ENCODE data around the gene USH1G.
"Not testable (repeated sequence)": the region's sequence is repeated elsewhere in the genome, so short reads cannot be mapped to it uniquely, and the experiment has no call there.

The USH1G gene

DNA sequence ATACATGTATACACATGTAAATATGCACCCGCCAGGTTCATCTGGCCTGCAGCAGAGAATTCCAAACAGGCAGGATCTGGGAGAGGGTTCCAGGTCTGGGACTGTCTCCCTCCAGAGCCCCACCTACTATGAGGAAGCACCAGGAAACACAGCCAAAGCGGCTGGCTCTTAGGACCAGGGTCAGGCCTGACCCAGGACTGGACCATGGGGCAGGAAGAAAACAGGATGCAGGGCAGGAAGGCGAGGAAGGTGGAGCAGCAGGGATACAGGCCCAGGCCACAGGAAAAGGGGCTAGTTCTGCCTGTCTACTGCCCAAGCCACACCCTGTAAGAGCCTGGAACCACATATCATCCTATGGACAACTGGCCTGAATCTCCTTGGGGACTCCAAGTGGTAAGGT, 47.3 kb upstream of the USH1G start:
- no peak for DNase-seq (ENCODE audit: extremely low spot score)
- ChIA-PET CTCF (interaction anchor here (1.2 to 4.9 kb wide), 2 partner anchors 9 to 12 kb away, joined by 4 to 40 read pairs; no protein-coding TSS in a partner anchor), POLR2A (interaction anchor here (0.9 to 4.9 kb wide), 5 partner anchors 8 to 97 kb away, joined by 3 to 60 read pairs (median 15); partner anchors contain the start of genes CDR2L, FDXR and MRPL58)
- TF ChIP-seq NFRKB (IDR thresholded peaks at IDR 0.05) = no peak
- no peak for TF ChIP-seq ARNT (IDR thresholded peaks at IDR 0.05)

- DNase-seq (ENCODE audit: extremely low spot score) = not testable (repeated sequence)
Observed at GRCh38 chr17:74969501-74969900, 46.4 kb upstream of the USH1G start.

GRCh38 chr17:74968361-74968780, 45.3 kb upstream of the USH1G start:
- TF ChIP-seq SP1 (IDR thresholded peaks at IDR 0.05) (no peak), NFRKB (IDR thresholded peaks at IDR 0.05) (no peak), ZNF384 (IDR thresholded peaks at IDR 0.05) (no peak), FOXA1 (IDR thresholded peaks at IDR 0.05) (no peak), FOXM1 (IDR thresholded peaks at IDR 0.05; ENCODE audit: borderline replicate concordance) (no peak), SUZ12 (IDR thresholded peaks at IDR 0.05) (no peak), CTBP1 (IDR thresholded peaks at IDR 0.05; ENCODE audit: borderline replicate concordance) (no peak), TARDBP (IDR thresholded peaks at IDR 0.05) (no peak), L3MBTL2 (conservative IDR thresholded peaks at IDR 0.05) (no peak), LEF1 (IDR thresholded peaks at IDR 0.05; ENCODE audit: borderline replicate concordance) (no peak), FOXK2 (IDR thresholded peaks at IDR 0.05) (no peak), BHLHE40 (IDR thresholded peaks at IDR 0.05; ENCODE audit: borderline replicate concordance) (no peak), ARNT (IDR thresholded peaks at IDR 0.05) (no peak), ELF4 (IDR thresholded peaks at IDR 0.05) (no peak), HDGF (IDR thresholded peaks at IDR 0.05; ENCODE audit: borderline replicate concordance) (no peak)
- TF ChIP-seq, protein P1, sequence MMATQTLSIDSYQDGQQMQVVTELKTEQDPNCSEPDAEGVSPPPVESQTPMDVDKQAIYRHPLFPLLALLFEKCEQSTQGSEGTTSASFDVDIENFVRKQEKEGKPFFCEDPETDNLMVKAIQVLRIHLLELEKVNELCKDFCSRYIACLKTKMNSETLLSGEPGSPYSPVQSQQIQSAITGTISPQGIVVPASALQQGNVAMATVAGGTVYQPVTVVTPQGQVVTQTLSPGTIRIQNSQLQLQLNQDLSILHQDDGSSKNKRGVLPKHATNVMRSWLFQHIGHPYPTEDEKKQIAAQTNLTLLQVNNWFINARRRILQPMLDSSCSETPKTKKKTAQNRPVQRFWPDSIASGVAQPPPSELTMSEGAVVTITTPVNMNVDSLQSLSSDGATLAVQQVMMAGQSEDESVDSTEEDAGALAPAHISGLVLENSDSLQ (IDR thresholded peaks at IDR 0.05) = no peak
- POLR2A ChIA-PET = interaction anchor here (1.2 to 2.9 kb wide), 3 partner anchors 14 to 44 kb away, joined by 4 to 10 read pairs (median 9); partner anchors contain the start of genes CDR2L and MRPL58
- DNase-seq (ENCODE audit: extremely low spot score) = no peak
- CTCF ChIA-PET = interaction anchor here (1.0 kb wide), 1 partner anchor 10 kb away, joined by 4 read pairs; no protein-coding TSS in a partner anchor

More at GRCh38 chr17:74969501-74969900, 46.4 kb upstream of the USH1G start:
- POLR2A ChIA-PET = interaction anchor here (2.8 to 2.9 kb wide), 2 partner anchors 18 to 43 kb away, joined by 9 to 10 read pairs; partner anchors contain the start of genes CDR2L and MRPL58
- CTCF ChIA-PET = not testable (repeated sequence)

GRCh38 chr17:74964988-74965622, 42.0 kb upstream of the USH1G start:
- TF ChIP-seq FOXM1 (IDR thresholded peaks at IDR 0.05; ENCODE audit: borderline replicate concordance) (no peak), HDGF (IDR thresholded peaks at IDR 0.05; ENCODE audit: borderline replicate concordance) (no peak), SP1 (IDR thresholded peaks at IDR 0.05) (no peak), FOXK2 (IDR thresholded peaks at IDR 0.05) (no peak), ARNT (IDR thresholded peaks at IDR 0.05) (no peak), L3MBTL2 (conservative IDR thresholded peaks at IDR 0.05) (no peak), TARDBP (IDR thresholded peaks at IDR 0.05) (no peak), BHLHE40 (IDR thresholded peaks at IDR 0.05; ENCODE audit: borderline replicate concordance) (no peak), CTBP1 (IDR thresholded peaks at IDR 0.05; ENCODE audit: borderline replicate concordance) (no peak), SUZ12 (IDR thresholded peaks at IDR 0.05) (no peak)
- TF ChIP-seq, protein P1 (IDR thresholded peaks at IDR 0.05) = no peak
- CTCF ChIA-PET = no interaction called here

DNA sequence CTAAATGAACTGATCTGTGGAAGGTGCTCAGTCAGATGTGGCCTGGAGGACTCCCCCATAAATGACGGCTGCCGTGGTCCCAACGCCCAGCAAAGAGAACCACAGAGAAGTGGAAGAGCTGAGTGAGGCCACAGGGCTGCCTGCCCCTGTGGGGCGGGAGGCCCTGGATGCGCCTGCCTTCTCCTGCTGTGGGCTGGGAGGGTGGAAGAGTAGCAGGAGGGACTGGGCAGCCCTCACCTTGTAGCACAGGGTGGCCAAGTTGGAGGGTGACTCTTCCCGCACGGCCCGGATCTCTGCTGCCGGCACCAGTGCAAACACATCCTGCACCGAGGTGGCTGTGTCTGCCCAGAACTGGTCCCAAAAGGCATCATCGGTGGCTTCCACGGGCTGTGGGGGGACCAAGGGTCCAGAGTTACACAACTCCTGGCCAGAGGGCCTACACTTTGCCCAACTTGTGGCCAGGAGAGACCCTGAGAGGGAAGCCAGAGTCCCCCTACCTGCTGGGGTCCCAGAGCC, 41.2 kb upstream of the USH1G start:
- ChIA-PET POLR2A (interaction anchor here (1.1 to 1.5 kb wide), 3 partner anchors 24 to 71 kb away, joined by 3 to 8 read pairs (median 7); partner anchors contain the start of genes CDR2L and MRPL58), CTCF (interaction anchor here (0.6 to 1.5 kb wide), 4 partner anchors 10 to 95 kb away, joined by 3 to 4 read pairs (median 4); no protein-coding TSS in a partner anchor)
- DNase-seq (ENCODE audit: extremely low spot score) = no peak
- TF ChIP-seq TARDBP (IDR thresholded peaks at IDR 0.05) = no peak
- TF ChIP-seq FOXK2 (IDR thresholded peaks at IDR 0.05) = no peak
- TF ChIP-seq ELF4 (IDR thresholded peaks at IDR 0.05) = no peak

More at GRCh38 chr17:74964988-74965622, 42.0 kb upstream of the USH1G start:
- DNase-seq (ENCODE audit: extremely low spot score) = no peak
- POLR2A ChIA-PET = interaction anchor here (1.5 kb wide), 1 partner anchor 47 kb away, joined by 7 read pairs; the partner anchor contains the start of gene MRPL58

DNA sequence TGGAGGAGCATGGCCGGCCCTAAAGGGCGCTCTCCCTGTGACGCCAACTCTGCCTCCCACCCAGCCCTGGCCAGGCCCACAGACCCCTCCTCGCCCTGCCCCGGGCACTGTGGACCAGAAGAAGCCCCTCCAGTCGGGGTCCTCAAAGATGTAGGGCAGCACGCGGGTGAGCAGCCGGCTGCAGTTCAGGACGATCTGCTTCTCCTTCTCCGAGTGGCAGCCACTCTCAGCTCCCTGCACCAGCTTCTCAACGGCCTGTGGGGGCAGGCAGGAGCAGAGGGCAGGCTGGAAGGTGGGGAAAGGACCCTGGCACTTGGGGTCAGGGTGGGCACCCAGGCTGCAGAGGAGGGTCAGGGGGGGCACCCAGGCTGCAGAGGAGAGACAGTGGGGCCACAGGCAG, 40.6 kb upstream of the USH1G start:
- TF ChIP-seq SP1 (IDR thresholded peaks at IDR 0.05) = no peak
- TF ChIP-seq FOXA1 (IDR thresholded peaks at IDR 0.05) = no peak
- no peak for TF ChIP-seq CTBP1 (IDR thresholded peaks at IDR 0.05; ENCODE audit: borderline replicate concordance)
- no peak for TF ChIP-seq NFRKB (IDR thresholded peaks at IDR 0.05)
- no peak for TF ChIP-seq TARDBP (IDR thresholded peaks at IDR 0.05)
- no peak for TF ChIP-seq L3MBTL2 (conservative IDR thresholded peaks at IDR 0.05)
- TF ChIP-seq, protein P1 (IDR thresholded peaks at IDR 0.05) = no peak
- no peak for TF ChIP-seq LEF1 (IDR thresholded peaks at IDR 0.05; ENCODE audit: borderline replicate concordance)
- TF ChIP-seq ZNF384 (IDR thresholded peaks at IDR 0.05) = no peak
- TF ChIP-seq FOXK2 (IDR thresholded peaks at IDR 0.05) = no peak
- no peak for TF ChIP-seq HDGF (IDR thresholded peaks at IDR 0.05; ENCODE audit: borderline replicate concordance)
- no peak for TF ChIP-seq ARNT (IDR thresholded peaks at IDR 0.05)
- no peak for TF ChIP-seq BHLHE40 (IDR thresholded peaks at IDR 0.05; ENCODE audit: borderline replicate concordance)
- TF ChIP-seq ELF4 (IDR thresholded peaks at IDR 0.05) = no peak
- TF ChIP-seq FOXM1 (IDR thresholded peaks at IDR 0.05; ENCODE audit: borderline replicate concordance) = no peak
- no peak for TF ChIP-seq SUZ12 (IDR thresholded peaks at IDR 0.05)
- POLR2A ChIA-PET = interaction anchor here (1.1 to 1.4 kb wide), 2 partner anchors 24 to 71 kb away, joined by 3 to 8 read pairs; partner anchors contain the start of gene CDR2L
- CTCF ChIA-PET = interaction anchor here (0.6 to 4.0 kb wide), 7 partner anchors 9 to 142 kb away, joined by 3 to 60 read pairs (median 4); partner anchors contain the start of genes HID1 and MRPL58
- no peak for DNase-seq (ENCODE audit: extremely low spot score)
